ENCODE measurements around the gene SDSL.

DNA sequence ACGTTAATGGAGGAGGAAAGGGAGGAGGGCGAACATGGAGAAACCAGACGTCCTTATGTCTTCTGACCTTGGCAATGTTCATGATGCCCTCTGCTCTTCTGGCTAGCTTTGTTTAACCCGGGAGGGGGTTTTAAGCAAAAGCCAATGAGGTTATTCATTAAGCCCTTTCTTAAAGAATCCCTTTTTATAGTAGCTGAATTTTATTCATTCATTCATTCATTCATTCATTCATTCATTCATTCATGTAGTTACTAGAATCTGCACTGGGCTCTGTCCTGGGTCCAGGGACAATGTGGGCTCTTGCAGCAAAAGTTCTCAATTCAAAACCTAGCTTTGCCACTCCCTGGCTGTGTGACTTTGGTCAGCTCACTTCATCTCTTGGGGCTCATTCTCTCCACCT, 35.5 kb downstream of the SDSL start:
- TF ChIP-seq, protein P1, sequence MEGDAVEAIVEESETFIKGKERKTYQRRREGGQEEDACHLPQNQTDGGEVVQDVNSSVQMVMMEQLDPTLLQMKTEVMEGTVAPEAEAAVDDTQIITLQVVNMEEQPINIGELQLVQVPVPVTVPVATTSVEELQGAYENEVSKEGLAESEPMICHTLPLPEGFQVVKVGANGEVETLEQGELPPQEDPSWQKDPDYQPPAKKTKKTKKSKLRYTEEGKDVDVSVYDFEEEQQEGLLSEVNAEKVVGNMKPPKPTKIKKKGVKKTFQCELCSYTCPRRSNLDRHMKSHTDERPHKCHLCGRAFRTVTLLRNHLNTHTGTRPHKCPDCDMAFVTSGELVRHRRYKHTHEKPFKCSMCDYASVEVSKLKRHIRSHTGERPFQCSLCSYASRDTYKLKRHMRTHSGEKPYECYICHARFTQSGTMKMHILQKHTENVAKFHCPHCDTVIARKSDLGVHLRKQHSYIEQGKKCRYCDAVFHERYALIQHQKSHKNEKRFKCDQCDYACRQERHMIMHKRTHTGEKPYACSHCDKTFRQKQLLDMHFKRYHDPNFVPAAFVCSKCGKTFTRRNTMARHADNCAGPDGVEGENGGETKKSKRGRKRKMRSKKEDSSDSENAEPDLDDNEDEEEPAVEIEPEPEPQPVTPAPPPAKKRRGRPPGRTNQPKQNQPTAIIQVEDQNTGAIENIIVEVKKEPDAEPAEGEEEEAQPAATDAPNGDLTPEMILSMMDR (optimal IDR thresholded peaks at IDR 0.05 in 1 of 3, IDR thresholded peaks at IDR 0.05 in 1 of 3, conservative IDR thresholded peaks at IDR 0.05 in 1 of 3; ENCODE audit: extremely low read depth in 1 of 3, insufficient read depth in 2 of 3, low read length in 3 of 3), result no peak
- TF ChIP-seq EZH2 (IDR thresholded peaks at IDR 0.05; ENCODE audit: low read length), result no peak
